H1 (cell line): ENCODE data around the gene PREB. TPM values are rescaled to one million over a fixed set of nuclear protein-coding genes. Genes with fewer than 3 reads are reported as not detected.

Source experiments
- NANOG ChIP-seq: IDR thresholded peaks from 2 replicates; pipeline ENCODE4 v1.6.1; 2011; ENCODE audit warnings: low read length, low read depth, mild to moderate bottlenecking, inconsistent platforms; ENCODE audit not compliant: insufficient read depth, poor library complexity, severe bottlenecking
- POLR2AphosphoS5 ChIP-seq: IDR thresholded peaks from 2 replicates; pipeline ENCODE4 v1.6.1; 2011; ENCODE audit warnings: low read depth, low read length
- polyA plus RNA-seq, 7 experiments: library from polyadenylated mRNA; depleted of rRNA in 3 of 7; stranded (reverse) in 5 of 7; unstranded in 2 of 7; fragments of >200 nt in 5 of 7; fragments of 200-250 nt in 2 of 7; gene quantifications; 1 replicate in 5 of 7; 2 replicates in 1 of 7; 4 replicates in 1 of 7; pipeline versions ENCODE4 v1.2.1 to v1.2.3, GENCODE V29; 2011 to 2013; ENCODE audit warnings: missing spikeins in 2 of 7, mixed read lengths in 2 of 7
- total RNA-seq: library from RNA; stranded (reverse); fragmentation: NEBNext Ultra II Directional; extraction: Animal tissue kit (Norgen Biotek cat#: 25700); gene quantifications from 2 replicates; pipeline ENCODE4 v1.2.1, GENCODE V29; 2021

The PREB gene
- total and polyA plus RNA-seq, 2 of the 8 experiments (the other 6 are each of a cell fraction or from before 2014, with no cell fraction given), result 54.1 to 72.2 TPM

DNA sequence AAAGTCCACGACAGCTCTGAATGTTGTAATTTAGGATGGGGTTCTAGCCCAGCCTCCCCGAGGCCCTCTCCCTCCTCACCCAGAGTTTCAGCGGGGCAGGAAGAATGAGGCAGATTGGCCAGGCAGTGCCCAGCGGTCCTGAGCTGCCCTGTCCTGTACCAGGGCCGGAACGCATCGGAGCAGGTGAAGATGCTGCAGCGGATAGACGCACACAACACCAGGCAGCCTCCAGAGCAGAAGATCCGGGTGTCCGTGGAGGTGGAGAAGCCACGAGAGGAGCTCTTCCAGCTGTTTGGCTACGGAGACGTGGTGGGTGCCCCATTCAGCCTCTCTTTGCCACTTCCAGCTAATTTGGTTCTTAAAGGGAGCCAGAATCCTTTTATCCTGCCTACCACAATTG is 37.1 kb downstream of the PREB start (continued):
- TF ChIP-seq POLR2AphosphoS5 (no peak), NANOG (no peak)
